GM23248 (cell line): ENCODE measurements around the gene TTC22. TPM values are rescaled to one million over a fixed set of nuclear protein-coding genes. Genes with fewer than 3 reads are reported as not detected.

ENCODE experiments used
- DNase-seq: peaks from one replicate; pipeline ENCODE4 v3.0.0-alpha.2; 2015
- H2AFZ ChIP-seq: fragments of 200-600 bp; sonication (generic); 2 replicates; pipeline ENCODE4 v1.6.1; 2016; ENCODE audit warnings: antibody characterized with exemption
- H3F3A ChIP-seq: fragments of 200-600 bp; sonication (generic); 2 replicates; pipeline ENCODE4 v1.6.1; 2016; ENCODE audit warnings: mild to moderate bottlenecking, antibody characterized with exemption, mixed run types; ENCODE audit not compliant: insufficient read depth
- H3K27ac ChIP-seq: fragments of 200-600 bp; sonication (generic); 2 replicates; pipeline ENCODE4 v1.5.1; 2016; ENCODE audit warnings: mild to moderate bottlenecking
- H3K27me3 ChIP-seq: fragments of 200-600 bp; sonication (generic); replicated peaks from 2 replicates; pipeline ENCODE4 v1.6.1; 2016; ENCODE audit warnings: mild to moderate bottlenecking; ENCODE audit not compliant: insufficient read depth
- H3K36me3 ChIP-seq: fragments of 200-600 bp; sonication (generic); 2 replicates; pipeline ENCODE4 v1.6.1; 2016; ENCODE audit warnings: low read depth, mild to moderate bottlenecking
- H3K4me1 ChIP-seq: fragments of 200-600 bp; sonication (generic); 2 replicates; pipeline ENCODE4 v1.6.1; 2016; ENCODE audit warnings: mild to moderate bottlenecking; ENCODE audit not compliant: insufficient read depth
- H3K4me2 ChIP-seq: fragments of 200-600 bp; sonication (generic); one replicate; pipeline ENCODE4 v1.6.1; 2016; ENCODE audit warnings: mild to moderate bottlenecking; ENCODE audit not compliant: unreplicated experiment
- H3K4me3 ChIP-seq: fragments of 200-600 bp; sonication (generic); 2 replicates; pipeline ENCODE4 v1.5.1; 2016; ENCODE audit warnings: mild to moderate bottlenecking
- H3K79me2 ChIP-seq: fragments of 200-600 bp; sonication (generic); 2 replicates; pipeline ENCODE4 v1.6.1; 2016; ENCODE audit warnings: mild to moderate bottlenecking; ENCODE audit not compliant: insufficient read depth
- H3K9ac ChIP-seq: fragments of 200-600 bp; sonication (generic); 2 replicates; pipeline ENCODE4 v1.6.1; 2016; ENCODE audit warnings: mild to moderate bottlenecking
- H3K9me2 ChIP-seq: fragments of 200-600 bp; sonication (generic); 2 replicates; pipeline ENCODE4 v1.6.1; 2016; ENCODE audit warnings: mixed run types, mild to moderate bottlenecking, moderate library complexity; ENCODE audit not compliant: insufficient read depth
- H3K9me3 ChIP-seq: fragments of 200-600 bp; sonication (generic); one replicate; pipeline ENCODE4 v1.6.1; 2017; ENCODE audit warnings: low read depth
- H4K20me1 ChIP-seq: fragments of 200-600 bp; sonication (generic); 2 replicates; pipeline ENCODE4 v1.6.0; 2016; ENCODE audit not compliant: insufficient read depth
- EZH2 ChIP-seq: fragments of 200-600 bp; sonication (generic); IDR thresholded peaks from 2 replicates; pipeline ENCODE4 v1.6.1; 2018; ENCODE audit warnings: antibody characterized with exemption, mild to moderate bottlenecking; ENCODE audit not compliant: insufficient read depth, poor library complexity, severe bottlenecking
- EZH2phosphoT487 ChIP-seq: fragments of 200-600 bp; sonication (generic); IDR thresholded peaks from 2 replicates; pipeline ENCODE4 v1.6.1; 2018; ENCODE audit warnings: antibody characterized with exemption, moderate library complexity, mild to moderate bottlenecking, low read depth; ENCODE audit not compliant: insufficient read depth
- WGBS, 2 experiments: methylation state at CpG; one replicate each; pipeline ENCODE4 v1.1.6; 2015 to 2017; ENCODE audit warnings: low lambda C conversion rate in 2 of 2, low coverage in 1 of 2; ENCODE audit errors: missing lambda C conversion rate in 2 of 2; 5-methylcytosine and 5-hydroxymethylcytosine counted together
- in situ Hi-C: fragments of 300-500 bp; cut with MboI; formaldehyde crosslinking; loops from 2 replicates; pipeline ENCODE4 v1.15.0; 2020
- polyA plus RNA-seq: library from polyadenylated mRNA; unstranded; fragments of >200 nt; fragmentation: Nextera tagmentation; extraction: Ambion mirVana; gene quantifications from 2 replicates; pipeline ENCODE4 v1.2.1, GENCODE V29; 2016
- total RNA-seq: library from RNA; depleted of rRNA; stranded (reverse); fragments of >200 nt; shearing (Covaris generic); gene quantifications from 2 replicates; pipeline ENCODE4 v1.2.3, GENCODE V29; 2014

Gene TTC22
- total and polyA plus RNA-seq, 2 experiments from 2014 or later = not detected

- Histone ChIP-seq H3K4me2 (no peak overlapping the region), H2AFZ (no peak overlapping the region), H3F3A (no peaks in the 10 kb centered on the region), H3K4me1 (no peaks in the 10 kb centered on the region), H3K9me3 (no peaks in the 10 kb centered on the region), H4K20me1 (no peaks in the 10 kb centered on the region), H3K4me3 (no peak overlapping the region), H3K9ac (no peak overlapping the region), H3K27ac (no peak overlapping the region), H3K36me3 (no peaks in the 10 kb centered on the region), H3K27me3 (peaks cover 5% of the 10 kb centered on the region), H3K9me2 (no peaks in the 10 kb centered on the region), H3K79me2 (no peaks in the 10 kb centered on the region)
- WGBS, 2 experiments = 82 to 86% methylated on average over 13 of the region's 13 CpGs
- in situ Hi-C loops = no loop called here
- no peak for DNase-seq
- TF ChIP-seq EZH2 (no peak), EZH2phosphoT487 (no peak)
These were observed 9.1 kb downstream of the TTC22 start for GRCh38 chr1:54791880-54792522.

GRCh38 chr1:54788459-54788858 lies 12.7 kb downstream of the TTC22 start:
- no peak for DNase-seq
- Histone ChIP-seq H3K9me3 (no peaks in the 10 kb centered on the region), H3K4me2 (no peak overlapping the region), H3K27me3 (peaks cover 9% of the 10 kb centered on the region), H3K9me2 (no peaks in the 10 kb centered on the region), H4K20me1 (no peaks in the 10 kb centered on the region), H3K9ac (no peak overlapping the region), H3F3A (no peaks in the 10 kb centered on the region), H3K27ac (no peak overlapping the region), H3K4me3 (no peak overlapping the region), H3K79me2 (no peaks in the 10 kb centered on the region), H2AFZ (no peak overlapping the region), H3K4me1 (no peaks in the 10 kb centered on the region), H3K36me3 (no peaks in the 10 kb centered on the region)
- TF ChIP-seq EZH2 (no peak), EZH2phosphoT487 (no peak)
- in situ Hi-C loops = no loop called here
- 1 to 5% methylated on average over 5 of the region's 5 CpGs for WGBS, 2 experiments

GRCh38 chr1:54787604-54788003 lies 13.5 kb downstream of the TTC22 start:
- no peak overlapping the region for H3K4me3 ChIP-seq
- in situ Hi-C loops = no loop called here
- H3K27ac ChIP-seq = no peak overlapping the region
- no peaks in the 10 kb centered on the region for H3K9me2 ChIP-seq
- H3K9me3 ChIP-seq = no peaks in the 10 kb centered on the region
- H3K4me2 ChIP-seq = no peak overlapping the region
- WGBS, 2 experiments = 55 to 60% methylated on average over 8 to 11 of the region's 11 CpGs
- H3K79me2 ChIP-seq = no peaks in the 10 kb centered on the region
- H3K27me3 ChIP-seq = peaks cover 15% of the 10 kb centered on the region
- no peaks in the 10 kb centered on the region for H3K36me3 ChIP-seq
- no peak overlapping the region for H3K9ac ChIP-seq
- H2AFZ ChIP-seq = no peak overlapping the region
- H3K4me1 ChIP-seq = no peaks in the 10 kb centered on the region
- no peaks in the 10 kb centered on the region for H4K20me1 ChIP-seq
- no peak for TF ChIP-seq EZH2
- no peak for TF ChIP-seq EZH2phosphoT487
- H3F3A ChIP-seq = no peaks in the 10 kb centered on the region
- DNase-seq = no peak

GRCh38 chr1:54786778-54787177 lies 14.3 kb downstream of the TTC22 start:
- no peaks in the 10 kb centered on the region for H4K20me1 ChIP-seq
- WGBS, 2 experiments = 72 to 74% methylated on average over 8 of the region's 8 CpGs
- no peak overlapping the region for H3K27ac ChIP-seq
- H3K79me2 ChIP-seq = no peaks in the 10 kb centered on the region
- no peak overlapping the region for H2AFZ ChIP-seq
- no peaks in the 10 kb centered on the region for H3F3A ChIP-seq
- H3K27me3 ChIP-seq = peaks cover 23% of the 10 kb centered on the region
- TF ChIP-seq EZH2 (no peak), EZH2phosphoT487 (no peak)
- no peak overlapping the region for H3K9ac ChIP-seq
- in situ Hi-C loops = no loop called here
- no peaks in the 10 kb centered on the region for H3K9me3 ChIP-seq
- no peaks in the 10 kb centered on the region for H3K4me1 ChIP-seq
- no peak for DNase-seq
- H3K9me2 ChIP-seq = no peaks in the 10 kb centered on the region
- H3K4me2 ChIP-seq = no peak overlapping the region
- no peaks in the 10 kb centered on the region for H3K36me3 ChIP-seq
- H3K4me3 ChIP-seq = no peak overlapping the region

- H3K9ac ChIP-seq = no peak overlapping the region
- no peaks in the 10 kb centered on the region for H3F3A ChIP-seq
- H4K20me1 ChIP-seq = no peaks in the 10 kb centered on the region
- no peaks in the 10 kb centered on the region for H3K9me3 ChIP-seq
- no peaks in the 10 kb centered on the region for H3K9me2 ChIP-seq
- in situ Hi-C loops = no loop called here
- TF ChIP-seq EZH2 = no peak
- no peak for TF ChIP-seq EZH2phosphoT487
- H3K4me2 ChIP-seq = no peak overlapping the region
- WGBS, 2 experiments = 24 to 27% methylated on average over 2 of the region's 2 CpGs
- H3K36me3 ChIP-seq = no peaks in the 10 kb centered on the region
- no peaks in the 10 kb centered on the region for H3K79me2 ChIP-seq
- H3K27ac ChIP-seq = no peak overlapping the region
- DNase-seq = no peak
- H3K4me3 ChIP-seq = no peak overlapping the region
- H3K4me1 ChIP-seq = no peaks in the 10 kb centered on the region
- H3K27me3 ChIP-seq = peaks cover 29% of the 10 kb centered on the region
- H2AFZ ChIP-seq = no peak overlapping the region
These were observed 17.1 kb downstream of the TTC22 start for GRCh38 chr1:54784066-54784465.
